ENCODE results near the gene PTPRN2.

- TF ChIP-seq CTCF (IDR thresholded peaks at IDR 0.05) (no peak), MAX (IDR thresholded peaks at IDR 0.05; ENCODE audit: low read depth) (no peak), EP300 (IDR thresholded peaks at IDR 0.05; ENCODE audit: borderline replicate concordance in 1 of 2, low read depth in 1 of 2, low read length in 1 of 2) (no peak), EZH2phosphoT487 (IDR thresholded peaks at IDR 0.05; ENCODE audit: borderline replicate concordance, low read depth) (no peak), RCOR1 (IDR thresholded peaks at IDR 0.05; ENCODE audit: low read length) (no peak), PBX3 (IDR thresholded peaks at IDR 0.05) (no peak), JUND (IDR thresholded peaks at IDR 0.05) (no peak), RAD21 (IDR thresholded peaks at IDR 0.05; ENCODE audit: low read length) (no peak), MXI1 (IDR thresholded peaks at IDR 0.05; ENCODE audit: low read depth, low read length) (no peak), POLR2AphosphoS5 (IDR thresholded peaks at IDR 0.05; ENCODE audit: low read depth, low read length) (no peak)
These were observed 421.0 kb downstream of the PTPRN2 start for GRCh38 chr7:158166386-158167340.
